NCI-H526 treated with DMSO at 0.1 percent for 48 hours (cell line): ENCODE measurements around the gene SULT1A2.
A peak's percentile ranks its signal among the peaks of the same experiment; 100 is the strongest.
"Not testable (repeated sequence)": the region's sequence is repeated elsewhere in the genome, so short reads cannot be mapped to it uniquely, and the experiment has no call there.

Source experiments
- DNase-seq: peaks from one replicate; lab custom pipeline; 2025; lab: John Stamatoyannopoulos, UW

Gene SULT1A2

GRCh38 chr16:28596840-28597691, at the start of gene SULT1A2:
TSS of gene SULT1A2 (minus strand) at chr16:28597050. CDS start at chr16:28595930, 1,120 bp downstream.
- DNase-seq, result no peak

- DNase-seq, result not testable (repeated sequence)
Observed at GRCh38 chr16:28639959-28640358, 43.1 kb upstream of the SULT1A2 start.

GRCh38 chr16:28638359-28638758, 41.5 kb upstream of the SULT1A2 start:
- DNase-seq, result not testable (repeated sequence)

GRCh38 chr16:28637765-28638164, 40.9 kb upstream of the SULT1A2 start, which contains the start of gene NPIPB8:
TSS of gene NPIPB8 (plus strand) at chr16:28638065. CDS start at chr16:28638361, 296 bp downstream.
- DNase-seq, result not testable (repeated sequence)

- not testable (repeated sequence) for DNase-seq
Observed at GRCh38 chr16:28636093-28636823, 39.4 kb upstream of the SULT1A2 start.

- DNase-seq, result not testable (repeated sequence)
Observed at GRCh38 chr16:28630905-28631304, 34.1 kb upstream of the SULT1A2 start.

GRCh38 chr16:28623172-28623711, 26.4 kb upstream of the SULT1A2 start:
- no peak for DNase-seq

- DNase-seq, result not testable (repeated sequence)
Observed at GRCh38 chr16:28622532-28623171, 25.8 kb upstream of the SULT1A2 start.

GRCh38 chr16:28621481-28622155, 24.8 kb upstream of the SULT1A2 start:
- DNase-seq, result no peak

GRCh38 chr16:28620316-28620715, 23.5 kb upstream of the SULT1A2 start:
- not testable (repeated sequence) for DNase-seq

- peak; percentile 79 for DNase-seq
Observed at GRCh38 chr16:28617874-28618273, 21.0 kb upstream of the SULT1A2 start.

- no peak for DNase-seq
Observed at GRCh38 chr16:28616636-28617035, 19.8 kb upstream of the SULT1A2 start.

GRCh38 chr16:28616224-28616577, 19.4 kb upstream of the SULT1A2 start:
- DNase-seq, result not testable (repeated sequence)

- DNase-seq, result not testable (repeated sequence)
Observed at GRCh38 chr16:28615486-28616223, 18.8 kb upstream of the SULT1A2 start.

GRCh38 chr16:28614561-28614960, 17.7 kb upstream of the SULT1A2 start:
- DNase-seq, result not testable (repeated sequence)

- DNase-seq, result not testable (repeated sequence)
Observed at GRCh38 chr16:28613912-28614311, 17.1 kb upstream of the SULT1A2 start.

- not testable (repeated sequence) for DNase-seq
Observed at GRCh38 chr16:28612359-28613280, 15.8 kb upstream of the SULT1A2 start.

- DNase-seq, result no peak
Observed at GRCh38 chr16:28610595-28611191, 13.8 kb upstream of the SULT1A2 start.
